CD14-positive monocyte (primary cell): ENCODE data around the gene HNF4A. TPM values are rescaled to one million over a fixed set of nuclear protein-coding genes. Genes with fewer than 3 reads are reported as not detected.

Experiments used
- DNase-seq, 3 donors: peaks; one replicate each; pipeline ENCODE4 v3.0.0-alpha.2; 2011 to 2022
- H2AFZ ChIP-seq: 2 replicates; pipeline ENCODE4 v1.6.0; 2012; ENCODE audit warnings: mild to moderate bottlenecking, low read depth, low read length, inconsistent platforms; ENCODE audit not compliant: insufficient read depth, poor library complexity, severe bottlenecking
- H3K27ac ChIP-seq, 2 donors: 1 replicate in 1 of 2; 2 replicates in 1 of 2; pipeline ENCODE4 v1.5.1; 2012 to 2013; ENCODE audit warnings: low read length in 2 of 2, control low read depth in 1 of 2, inconsistent platforms in 1 of 2, low read depth in 1 of 2, mild to moderate bottlenecking in 1 of 2
- H3K27me3 ChIP-seq, 2 donors: one replicate each; pipeline versions ENCODE4 v1.6.0 to v1.6.1; 2011 to 2013; ENCODE audit warnings: low read length in 2 of 2; ENCODE audit not compliant: control insufficient read depth in 2 of 2, insufficient read depth in 2 of 2
- H3K36me3 ChIP-seq, 2 donors: replicated peaks in 1 of 2; 1 replicate in 1 of 2; 2 replicates in 1 of 2; pipeline versions ENCODE4 v1.5.1 to v1.6.1; 2012 to 2013; ENCODE audit warnings: low read length in 2 of 2, control low read depth in 1 of 2, inconsistent platforms in 1 of 2, mild to moderate bottlenecking in 1 of 2; ENCODE audit not compliant: insufficient read depth in 2 of 2, control insufficient read depth in 1 of 2
- H3K4me1 ChIP-seq, 2 donors: 1 replicate in 1 of 2; 2 replicates in 1 of 2; pipeline versions ENCODE4 v1.5.1 to v1.6.1; 2012 to 2013; ENCODE audit warnings: low read length in 2 of 2, control low read depth in 1 of 2, inconsistent platforms in 1 of 2, mild to moderate bottlenecking in 1 of 2, moderate library complexity in 1 of 2; ENCODE audit not compliant: insufficient read depth in 2 of 2, control insufficient read depth in 1 of 2
- H3K4me2 ChIP-seq: replicated peaks from 2 replicates; pipeline ENCODE3; 2012; ENCODE audit warnings: low read length, moderate library complexity, mild to moderate bottlenecking; ENCODE audit not compliant: poor library complexity, severe bottlenecking; ENCODE audit errors: extremely low read depth
- H3K4me3 ChIP-seq, 3 experiments: fragments of 200-600 bp in 1 of 3; sonication (generic) in 1 of 3; replicated peaks in 1 of 3; 1 replicate in 2 of 3; 2 replicates in 1 of 3; pipeline ENCODE4 v1.5.1; 2011 to 2013; ENCODE audit warnings: low read length in 3 of 3, mild to moderate bottlenecking in 3 of 3, control low read depth in 2 of 3, low read depth in 2 of 3, inconsistent platforms in 1 of 3, moderate library complexity in 1 of 3
- H3K79me2 ChIP-seq: 2 replicates; pipeline ENCODE4 v1.6.0; 2012; ENCODE audit warnings: mild to moderate bottlenecking, control low read depth, inconsistent platforms, low read length, moderate library complexity; ENCODE audit not compliant: insufficient read depth
- H3K9ac ChIP-seq: 2 replicates; pipeline ENCODE4 v1.6.0; 2017; ENCODE audit warnings: low read length, mild to moderate bottlenecking; ENCODE audit not compliant: insufficient read depth, poor library complexity, severe bottlenecking
- H3K9me3 ChIP-seq, 2 donors: replicated peaks in 1 of 2; 1 replicate in 1 of 2; 2 replicates in 1 of 2; pipeline versions ENCODE4 v1.5.1 to v1.6.1; 2012 to 2013; ENCODE audit warnings: low read length in 2 of 2, control low read depth in 1 of 2; ENCODE audit not compliant: control insufficient read depth in 1 of 2, insufficient read depth in 1 of 2
- H4K20me1 ChIP-seq: 2 replicates; pipeline ENCODE4 v1.6.0; 2012; ENCODE audit warnings: mild to moderate bottlenecking, low read length, control low read depth, moderate library complexity; ENCODE audit not compliant: insufficient read depth
- H3K27ac Mint-ChIP-seq, 7 donors: one replicate each; pipeline ENCODE4 v1.8.0; 2020; ENCODE audit warnings: mild to moderate bottlenecking in 7 of 7, mixed read lengths in 7 of 7, moderate library complexity in 6 of 7, inconsistent platforms in 2 of 7
- H3K27me3 Mint-ChIP-seq, 3 donors: one replicate each; pipeline ENCODE4 v1.8.0; 2021 to 2022; ENCODE audit warnings: low read depth in 3 of 3, mild to moderate bottlenecking in 3 of 3, mixed read lengths in 3 of 3, moderate library complexity in 3 of 3, inconsistent platforms in 1 of 3
- H3K36me3 Mint-ChIP-seq, 2 donors: one replicate each; pipeline ENCODE4 v1.8.0; 2020; ENCODE audit warnings: mixed read lengths in 2 of 2, inconsistent platforms in 1 of 2, mild to moderate bottlenecking in 1 of 2
- H3K4me1 Mint-ChIP-seq: one replicate; pipeline ENCODE4 v1.8.0; 2020; ENCODE audit warnings: mild to moderate bottlenecking, mixed read lengths
- H3K4me3 Mint-ChIP-seq, 2 donors: one replicate each; pipeline ENCODE4 v1.8.0; 2020; ENCODE audit warnings: mild to moderate bottlenecking in 2 of 2, mixed read lengths in 2 of 2, moderate library complexity in 1 of 2
- H3K9me3 Mint-ChIP-seq, 7 donors: one replicate each; pipeline ENCODE4 v1.8.0; 2020 to 2022; ENCODE audit warnings: mixed read lengths in 7 of 7, mild to moderate bottlenecking in 6 of 7, moderate library complexity in 6 of 7, inconsistent platforms in 2 of 7
- WGBS: methylation state at CpG from one replicate; pipeline ENCODE4 v1.1.5; 2013; ENCODE audit warnings: missing lambda C conversion rate; ENCODE audit not compliant: insufficient coverage; 5-methylcytosine and 5-hydroxymethylcytosine counted together
- intact Hi-C, 2 donors: fragments of 100-400 bp; cut with micrococcal nuclease; formaldehyde crosslinking; loops; one replicate each; pipeline versions ENCODE4 v1.15.0 to v1.15.1; 2023
- polyA plus RNA-seq, 3 donors: library from polyadenylated mRNA; depleted of rRNA in 1 of 3; unstranded in 2 of 3; stranded (reverse) in 1 of 3; fragments of 300-500 nt in 2 of 3; fragments of >200 nt in 1 of 3; fragmentation: Illumina TruSeq in 2 of 3; gene quantifications; 1 replicate in 2 of 3; 2 replicates in 1 of 3; pipeline ENCODE4 v1.2.3, GENCODE V29; 2012 to 2021
- TF ChIP-seq, protein P1 (sequence below): fragments of 200-600 bp; IDR thresholded peaks from one replicate; pipeline ENCODE4 v1.8.0; 2022; ENCODE audit warnings: antibody characterized with exemption, mild to moderate bottlenecking

HNF4A gene
- polyA plus RNA-seq, 3 donors = not detected

DNA sequence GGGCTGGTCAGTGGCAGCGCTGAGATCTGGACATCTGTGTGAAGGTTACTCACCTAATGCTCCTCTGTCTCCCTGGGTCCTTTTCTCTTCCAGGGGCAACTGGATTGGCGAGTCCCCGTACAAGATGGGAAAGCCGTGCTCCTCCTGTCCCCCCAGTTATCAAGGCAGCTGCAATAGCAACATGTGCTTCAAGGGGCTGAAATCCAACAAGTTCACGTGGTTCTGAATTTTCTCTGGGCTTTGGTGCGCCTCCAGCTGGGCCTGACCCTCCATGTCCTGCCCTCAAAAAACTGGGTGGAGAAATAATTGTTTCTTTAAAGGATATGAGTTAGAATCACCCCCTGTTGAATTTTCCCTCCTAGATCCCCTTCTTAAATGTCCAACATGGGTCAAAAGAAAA, 4.9 kb upstream of the HNF4A start:
- no peak for DNase-seq
- Histone ChIP-seq H3K9me3 (no peaks in the 10 kb centered on the region), H3K27me3 (no peaks in the 10 kb centered on the region), H3K79me2 (no peaks in the 10 kb centered on the region), H2AFZ (no peak overlapping the region), H3K9ac (no peak overlapping the region), H3K4me2 (no peak overlapping the region), H4K20me1 (no peaks in the 10 kb centered on the region), H3K27ac (no peak overlapping the region), H3K4me3 (no peak overlapping the region), H3K36me3 (no peaks in the 10 kb centered on the region), H3K4me1 (no peaks in the 10 kb centered on the region)
- Mint-ChIP-seq H3K27me3 (peaks cover 2 to 4% (median 3%) of the 10 kb centered on the region in 3 donors), H3K36me3 (no peaks in the 10 kb centered on the region), H3K4me3 (no peak overlapping the region), H3K27ac (no peak overlapping the region), H3K9me3 (no peaks in the 10 kb centered on the region), H3K4me1 (no peaks in the 10 kb centered on the region)
- intact Hi-C loops = no loop called here
- TF ChIP-seq, protein P1, sequence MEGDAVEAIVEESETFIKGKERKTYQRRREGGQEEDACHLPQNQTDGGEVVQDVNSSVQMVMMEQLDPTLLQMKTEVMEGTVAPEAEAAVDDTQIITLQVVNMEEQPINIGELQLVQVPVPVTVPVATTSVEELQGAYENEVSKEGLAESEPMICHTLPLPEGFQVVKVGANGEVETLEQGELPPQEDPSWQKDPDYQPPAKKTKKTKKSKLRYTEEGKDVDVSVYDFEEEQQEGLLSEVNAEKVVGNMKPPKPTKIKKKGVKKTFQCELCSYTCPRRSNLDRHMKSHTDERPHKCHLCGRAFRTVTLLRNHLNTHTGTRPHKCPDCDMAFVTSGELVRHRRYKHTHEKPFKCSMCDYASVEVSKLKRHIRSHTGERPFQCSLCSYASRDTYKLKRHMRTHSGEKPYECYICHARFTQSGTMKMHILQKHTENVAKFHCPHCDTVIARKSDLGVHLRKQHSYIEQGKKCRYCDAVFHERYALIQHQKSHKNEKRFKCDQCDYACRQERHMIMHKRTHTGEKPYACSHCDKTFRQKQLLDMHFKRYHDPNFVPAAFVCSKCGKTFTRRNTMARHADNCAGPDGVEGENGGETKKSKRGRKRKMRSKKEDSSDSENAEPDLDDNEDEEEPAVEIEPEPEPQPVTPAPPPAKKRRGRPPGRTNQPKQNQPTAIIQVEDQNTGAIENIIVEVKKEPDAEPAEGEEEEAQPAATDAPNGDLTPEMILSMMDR = no peak
- WGBS = 93% methylated on average over 3 of the region's 6 CpGs

DNA sequence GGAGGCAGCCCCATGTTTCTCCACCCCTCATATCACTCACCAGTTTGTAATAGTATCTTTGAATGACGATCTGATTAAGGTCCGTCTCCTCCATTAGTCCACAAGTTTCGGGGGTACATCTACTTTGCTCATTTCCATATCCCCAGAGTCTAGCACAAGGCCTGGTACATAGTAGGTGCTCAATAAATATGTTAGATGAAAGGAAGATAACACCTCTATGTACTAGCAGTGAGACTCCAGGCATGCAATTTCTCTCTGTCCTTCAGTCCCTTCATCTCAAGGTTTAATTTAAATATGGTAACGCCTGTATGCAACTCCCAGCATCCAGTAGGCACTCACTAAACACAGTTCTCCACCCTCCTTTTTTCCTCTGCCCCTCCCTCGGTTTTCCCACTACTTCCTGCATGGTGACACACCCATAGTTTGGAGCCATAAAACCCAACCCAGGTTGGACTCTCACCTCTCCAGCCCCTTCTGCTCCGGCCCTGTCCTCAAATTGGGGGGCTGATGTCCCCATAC, 461 bp upstream of the HNF4A start:
- H3K4me3 Mint-ChIP-seq = no peak overlapping the region
- no peak overlapping the region for H3K4me2 ChIP-seq
- H3K27me3 ChIP-seq = no peaks in the 10 kb centered on the region
- TF ChIP-seq, protein P1 = no peak
- H3K4me1 ChIP-seq = no peaks in the 10 kb centered on the region
- DNase-seq = no peak
- H2AFZ ChIP-seq = no peak overlapping the region
- H3K4me1 Mint-ChIP-seq = no peaks in the 10 kb centered on the region
- no peak overlapping the region for H3K27ac Mint-ChIP-seq
- H3K36me3 Mint-ChIP-seq = no peaks in the 10 kb centered on the region
- WGBS = 100% methylated on average over 3 of the region's 6 CpGs
- no peaks in the 10 kb centered on the region for H3K36me3 ChIP-seq
- H3K9me3 Mint-ChIP-seq = no peaks in the 10 kb centered on the region
- H3K27me3 Mint-ChIP-seq = peaks cover 7 to 12% (median 11%) of the 10 kb centered on the region in 3 donors
- no peaks in the 10 kb centered on the region for H3K79me2 ChIP-seq
- H3K4me3 ChIP-seq = no peak overlapping the region
- no peaks in the 10 kb centered on the region for H3K9me3 ChIP-seq
- no peaks in the 10 kb centered on the region for H4K20me1 ChIP-seq
- intact Hi-C loops = no loop called here
- no peak overlapping the region for H3K9ac ChIP-seq
- no peak overlapping the region for H3K27ac ChIP-seq
